OCI-LY3 (cell line): ENCODE measurements around the gene CPNE4.

Experiments used
- EZH2phosphoT487 ChIP-seq: fragments of 200-600 bp; shearing (Covaris generic); IDR thresholded peaks from 2 replicates; pipeline ENCODE4 v1.6.1; 2018; ENCODE audit warnings: antibody characterized with exemption, mixed run types, low read depth
- TF ChIP-seq, protein P1 (sequence below): fragments of 200-600, 300-600 bp; sonication (generic); IDR thresholded peaks from 2 replicates; pipeline ENCODE4 v1.5.1; 2014; ENCODE audit warnings: antibody characterized with exemption, low read length, low read depth

DNA sequence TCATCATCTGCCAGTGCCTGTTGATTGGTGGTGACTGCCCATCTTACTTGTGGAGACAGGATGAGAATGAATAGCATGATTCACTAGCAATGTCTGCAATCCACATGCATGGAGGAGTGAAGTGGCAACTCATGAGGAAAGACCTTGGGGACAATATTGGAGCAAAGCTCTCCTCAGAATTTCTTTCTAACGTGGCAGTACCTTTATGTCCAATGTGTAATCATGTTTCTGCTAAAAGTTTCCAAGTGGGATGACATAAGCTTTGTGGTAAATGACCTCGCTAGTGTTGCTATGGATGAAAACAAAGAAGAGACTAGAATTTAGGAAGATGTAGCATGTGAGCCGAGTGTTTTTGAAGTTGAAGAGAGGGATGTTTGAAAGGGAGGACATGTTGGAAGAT lies 117.8 kb downstream of the CPNE4 start:
- TF ChIP-seq, protein P1, sequence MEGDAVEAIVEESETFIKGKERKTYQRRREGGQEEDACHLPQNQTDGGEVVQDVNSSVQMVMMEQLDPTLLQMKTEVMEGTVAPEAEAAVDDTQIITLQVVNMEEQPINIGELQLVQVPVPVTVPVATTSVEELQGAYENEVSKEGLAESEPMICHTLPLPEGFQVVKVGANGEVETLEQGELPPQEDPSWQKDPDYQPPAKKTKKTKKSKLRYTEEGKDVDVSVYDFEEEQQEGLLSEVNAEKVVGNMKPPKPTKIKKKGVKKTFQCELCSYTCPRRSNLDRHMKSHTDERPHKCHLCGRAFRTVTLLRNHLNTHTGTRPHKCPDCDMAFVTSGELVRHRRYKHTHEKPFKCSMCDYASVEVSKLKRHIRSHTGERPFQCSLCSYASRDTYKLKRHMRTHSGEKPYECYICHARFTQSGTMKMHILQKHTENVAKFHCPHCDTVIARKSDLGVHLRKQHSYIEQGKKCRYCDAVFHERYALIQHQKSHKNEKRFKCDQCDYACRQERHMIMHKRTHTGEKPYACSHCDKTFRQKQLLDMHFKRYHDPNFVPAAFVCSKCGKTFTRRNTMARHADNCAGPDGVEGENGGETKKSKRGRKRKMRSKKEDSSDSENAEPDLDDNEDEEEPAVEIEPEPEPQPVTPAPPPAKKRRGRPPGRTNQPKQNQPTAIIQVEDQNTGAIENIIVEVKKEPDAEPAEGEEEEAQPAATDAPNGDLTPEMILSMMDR, result no peak
- TF ChIP-seq EZH2phosphoT487, result no peak
